Activated CD4-positive, alpha-beta memory T cell treated with anti-CD3 and anti-CD28 coated beads, Interleukin-2, amount 10 ng/mL, durations not matched to agents 7 days and 5 days (primary cell): ENCODE results near the gene C10orf90. TPM values are rescaled to one million over a fixed set of nuclear protein-coding genes. Genes with fewer than 3 reads are reported as not detected.

Experiments
- CTCF ChIA-PET: fragments of 350-600 bp; sonication (Branson Sonifier 250); formaldehyde crosslinking; loops from one replicate; lab custom pipeline; 2021; ENCODE audit warnings: antibody characterized with exemption, inconsistent platforms; lab: Charles Lee
- POLR2A ChIA-PET: fragments of 350-600 bp; sonication (Branson Sonifier 250); formaldehyde crosslinking; loops from one replicate; lab custom pipeline; 2021; ENCODE audit warnings: antibody characterized with exemption; lab: Charles Lee
- DNase-seq: peaks from one replicate; pipeline ENCODE4 v3.0.0-alpha.2; 2020
- H3K27ac Mint-ChIP-seq: one replicate; pipeline ENCODE4 v1.8.0; 2021; ENCODE audit warnings: mild to moderate bottlenecking, mixed read lengths
- H3K27me3 Mint-ChIP-seq: one replicate; pipeline ENCODE4 v1.8.0; 2021; ENCODE audit warnings: mixed read lengths
- H3K36me3 Mint-ChIP-seq: one replicate; pipeline ENCODE4 v1.8.0; 2021; ENCODE audit warnings: low read depth, mixed read lengths
- H3K4me1 Mint-ChIP-seq: one replicate; pipeline ENCODE4 v1.8.0; 2021; ENCODE audit warnings: mixed read lengths
- H3K4me3 Mint-ChIP-seq: one replicate; pipeline ENCODE4 v1.8.0; 2021; ENCODE audit warnings: mild to moderate bottlenecking, mixed read lengths
- H3K9me3 Mint-ChIP-seq: one replicate; pipeline ENCODE4 v1.8.0; 2021; ENCODE audit warnings: mixed read lengths
- total RNA-seq, 2 experiments: library from RNA; stranded (reverse); gene quantifications; one replicate each; pipeline ENCODE4 v1.2.3, GENCODE V29; 2021

C10orf90 gene
- total RNA-seq, 2 experiments from 2014 or later, result not detected

- Mint-ChIP-seq H3K4me3 (no peak overlapping the region), H3K27ac (no peak overlapping the region), H3K36me3 (no peaks in the 10 kb centered on the region), H3K27me3 (no peaks in the 10 kb centered on the region), H3K4me1 (no peaks in the 10 kb centered on the region), H3K9me3 (peaks cover 6% of the 10 kb centered on the region)
- no peak for DNase-seq
- CTCF ChIA-PET, result no interaction called here
- POLR2A ChIA-PET, result no interaction called here
These were observed 86.8 kb downstream of the C10orf90 start for GRCh38 chr10:126583552-126584200.

- ChIA-PET POLR2A (no interaction called here), CTCF (no interaction called here)
- H3K27me3 Mint-ChIP-seq, result no peaks in the 10 kb centered on the region
- no peak overlapping the region for H3K4me3 Mint-ChIP-seq
- peaks cover 6% of the 10 kb centered on the region for H3K9me3 Mint-ChIP-seq
- no peaks in the 10 kb centered on the region for H3K36me3 Mint-ChIP-seq
- DNase-seq, result no peak
- H3K27ac Mint-ChIP-seq, result no peak overlapping the region
- no peaks in the 10 kb centered on the region for H3K4me1 Mint-ChIP-seq
These were observed 88.8 kb downstream of the C10orf90 start for GRCh38 chr10:126581648-126582046.

GRCh38 chr10:126580873-126581647 lies 89.4 kb downstream of the C10orf90 start:
- H3K9me3 Mint-ChIP-seq, result peaks cover 6% of the 10 kb centered on the region
- no peaks in the 10 kb centered on the region for H3K36me3 Mint-ChIP-seq
- ChIA-PET POLR2A (no interaction called here), CTCF (no interaction called here)
- H3K4me3 Mint-ChIP-seq, result no peak overlapping the region
- no peaks in the 10 kb centered on the region for H3K27me3 Mint-ChIP-seq
- H3K4me1 Mint-ChIP-seq, result no peaks in the 10 kb centered on the region
- H3K27ac Mint-ChIP-seq, result no peak overlapping the region
- DNase-seq, result no peak

GRCh38 chr10:126576336-126576735 lies 94.2 kb downstream of the C10orf90 start:
- no peaks in the 10 kb centered on the region for H3K36me3 Mint-ChIP-seq
- ChIA-PET CTCF (no interaction called here), POLR2A (no interaction called here)
- DNase-seq, result no peak
- no peak overlapping the region for H3K27ac Mint-ChIP-seq
- H3K4me1 Mint-ChIP-seq, result no peaks in the 10 kb centered on the region
- no peaks in the 10 kb centered on the region for H3K27me3 Mint-ChIP-seq
- no peak overlapping the region for H3K4me3 Mint-ChIP-seq
- H3K9me3 Mint-ChIP-seq, result no peaks in the 10 kb centered on the region

GRCh38 chr10:126570621-126571602 lies 99.6 kb downstream of the C10orf90 start:
- no peaks in the 10 kb centered on the region for H3K36me3 Mint-ChIP-seq
- CTCF ChIA-PET, result no interaction called here
- no peaks in the 10 kb centered on the region for H3K4me1 Mint-ChIP-seq
- DNase-seq, result no peak
- no peaks in the 10 kb centered on the region for H3K27me3 Mint-ChIP-seq
- no peak overlapping the region for H3K4me3 Mint-ChIP-seq
- no peak overlapping the region for H3K27ac Mint-ChIP-seq
- POLR2A ChIA-PET, result no interaction called here
- peaks cover 6% of the 10 kb centered on the region for H3K9me3 Mint-ChIP-seq

GRCh38 chr10:126570245-126570570 lies 100.3 kb downstream of the C10orf90 start:
- no peaks in the 10 kb centered on the region for H3K4me1 Mint-ChIP-seq
- peaks cover 8% of the 10 kb centered on the region for H3K9me3 Mint-ChIP-seq
- no peak overlapping the region for H3K27ac Mint-ChIP-seq
- ChIA-PET CTCF (no interaction called here), POLR2A (no interaction called here)
- H3K4me3 Mint-ChIP-seq, result no peak overlapping the region
- no peaks in the 10 kb centered on the region for H3K36me3 Mint-ChIP-seq
- H3K27me3 Mint-ChIP-seq, result no peaks in the 10 kb centered on the region
- DNase-seq, result no peak

GRCh38 chr10:126569513-126570244 lies 100.8 kb downstream of the C10orf90 start:
- no peak for DNase-seq
- no peaks in the 10 kb centered on the region for H3K36me3 Mint-ChIP-seq
- H3K27ac Mint-ChIP-seq, result no peak overlapping the region
- no peaks in the 10 kb centered on the region for H3K27me3 Mint-ChIP-seq
- H3K4me3 Mint-ChIP-seq, result no peak overlapping the region
- CTCF ChIA-PET, result no interaction called here
- POLR2A ChIA-PET, result no interaction called here
- peaks cover 8% of the 10 kb centered on the region for H3K9me3 Mint-ChIP-seq
- H3K4me1 Mint-ChIP-seq, result no peaks in the 10 kb centered on the region

GRCh38 chr10:126568809-126569385 lies 101.6 kb downstream of the C10orf90 start:
- Mint-ChIP-seq H3K27ac (no peak overlapping the region), H3K36me3 (no peaks in the 10 kb centered on the region), H3K9me3 (peaks cover 10% of the 10 kb centered on the region), H3K4me3 (no peak overlapping the region), H3K27me3 (no peaks in the 10 kb centered on the region), H3K4me1 (no peaks in the 10 kb centered on the region)
- CTCF ChIA-PET, result no interaction called here
- no peak for DNase-seq
- POLR2A ChIA-PET, result no interaction called here

- CTCF ChIA-PET, result no interaction called here
- H3K4me1 Mint-ChIP-seq, result no peaks in the 10 kb centered on the region
- POLR2A ChIA-PET, result no interaction called here
- H3K27me3 Mint-ChIP-seq, result no peaks in the 10 kb centered on the region
- H3K36me3 Mint-ChIP-seq, result no peaks in the 10 kb centered on the region
- no peak overlapping the region for H3K4me3 Mint-ChIP-seq
- H3K27ac Mint-ChIP-seq, result no peak overlapping the region
- DNase-seq, result no peak
- peaks cover 12% of the 10 kb centered on the region for H3K9me3 Mint-ChIP-seq
These were observed 104.6 kb downstream of the C10orf90 start for GRCh38 chr10:126565871-126566270.

GRCh38 chr10:126565441-126565840 lies 105.1 kb downstream of the C10orf90 start:
- Mint-ChIP-seq H3K36me3 (no peaks in the 10 kb centered on the region), H3K4me1 (no peaks in the 10 kb centered on the region), H3K27me3 (no peaks in the 10 kb centered on the region), H3K4me3 (no peak overlapping the region), H3K27ac (no peak overlapping the region), H3K9me3 (peaks cover 11% of the 10 kb centered on the region)
- POLR2A ChIA-PET, result no interaction called here
- DNase-seq, result no peak
- CTCF ChIA-PET, result no interaction called here

GRCh38 chr10:126564326-126564888 lies 106.1 kb downstream of the C10orf90 start:
- no peak overlapping the region for H3K4me3 Mint-ChIP-seq
- ChIA-PET CTCF (no interaction called here), POLR2A (no interaction called here)
- peaks cover 11% of the 10 kb centered on the region for H3K9me3 Mint-ChIP-seq
- DNase-seq, result no peak
- no peak overlapping the region for H3K27ac Mint-ChIP-seq
- no peaks in the 10 kb centered on the region for H3K27me3 Mint-ChIP-seq
- H3K4me1 Mint-ChIP-seq, result no peaks in the 10 kb centered on the region
- H3K36me3 Mint-ChIP-seq, result no peaks in the 10 kb centered on the region

GRCh38 chr10:126563361-126563760 lies 107.1 kb downstream of the C10orf90 start:
- H3K9me3 Mint-ChIP-seq, result peaks cover 7% of the 10 kb centered on the region
- POLR2A ChIA-PET, result no interaction called here
- H3K36me3 Mint-ChIP-seq, result no peaks in the 10 kb centered on the region
- H3K27me3 Mint-ChIP-seq, result no peaks in the 10 kb centered on the region
- H3K27ac Mint-ChIP-seq, result no peak overlapping the region
- no peak for DNase-seq
- H3K4me1 Mint-ChIP-seq, result no peaks in the 10 kb centered on the region
- CTCF ChIA-PET, result no interaction called here
- no peak overlapping the region for H3K4me3 Mint-ChIP-seq
